Karpas-422 (cell line): Measurements from ENCODE around the gene TOLLIP. TPM values are rescaled to one million over a fixed set of nuclear protein-coding genes. Genes with fewer than 3 reads are reported as not detected.
A peak's percentile ranks its signal among the peaks of the same experiment; 100 is the strongest.

ENCODE experiments used
- DNase-seq: peaks from one replicate; pipeline ENCODE4 v3.0.0-alpha.2; 2015
- H2AFZ ChIP-seq: fragments of 200-600 bp; sonication (generic); 2 replicates; pipeline ENCODE4 v1.6.1; 2014; ENCODE audit warnings: antibody characterized with exemption, low read length, mixed read lengths
- H3K27ac ChIP-seq: fragments of 200-600 bp; sonication (generic); 2 replicates; pipeline ENCODE4 v1.5.1; 2014; ENCODE audit warnings: mild to moderate bottlenecking, low read length, moderate library complexity
- H3K27me3 ChIP-seq: fragments of 200-600 bp; sonication (generic); 2 replicates; pipeline ENCODE4 v1.6.1; 2014; ENCODE audit warnings: low read length, mixed read lengths
- H3K36me3 ChIP-seq: fragments of 200-600 bp; sonication (generic); 2 replicates; pipeline ENCODE4 v1.6.1; 2014; ENCODE audit warnings: low read length, mixed read lengths; ENCODE audit not compliant: insufficient read depth
- H3K4me1 ChIP-seq: fragments of 200-600 bp; sonication (generic); 2 replicates; pipeline ENCODE4 v1.6.1; 2014; ENCODE audit warnings: mild to moderate bottlenecking, low read length, mixed read lengths
- H3K4me2 ChIP-seq: fragments of 200-600 bp; sonication (generic); 2 replicates; pipeline ENCODE4 v1.6.1; 2014; ENCODE audit warnings: low read length, low read depth, mild to moderate bottlenecking; ENCODE audit not compliant: poor library complexity, severe bottlenecking
- H3K4me3 ChIP-seq: fragments of 200-600 bp; sonication (generic); 2 replicates; pipeline ENCODE4 v1.5.1; 2014; ENCODE audit warnings: mild to moderate bottlenecking, antibody characterized with exemption, low read length, mixed read lengths
- H3K79me2 ChIP-seq: fragments of 200-600 bp; sonication (generic); 2 replicates; pipeline ENCODE4 v1.6.1; 2014; ENCODE audit warnings: mild to moderate bottlenecking, low read length, mixed read lengths
- H3K9ac ChIP-seq: fragments of 200-600 bp; sonication (generic); 2 replicates; pipeline ENCODE4 v1.6.0; 2014; ENCODE audit warnings: low read length
- H3K9me2 ChIP-seq: fragments of 200-600 bp; sonication (generic), shearing (Covaris generic); replicated peaks from 2 replicates; pipeline ENCODE4 v1.6.0; 2014; ENCODE audit warnings: mild to moderate bottlenecking, low read length, moderate library complexity; ENCODE audit not compliant: insufficient read depth
- H3K9me3 ChIP-seq: fragments of 300-700, 200-600 bp; sonication (generic); 2 replicates; pipeline ENCODE4 v1.6.1; 2014; ENCODE audit warnings: low read length, mixed read lengths
- H4K20me1 ChIP-seq: fragments of 200-600 bp; sonication (generic); 2 replicates; pipeline ENCODE4 v1.6.1; 2014; ENCODE audit warnings: mild to moderate bottlenecking, antibody characterized with exemption, low read length, low read depth; ENCODE audit not compliant: insufficient read depth
- total RNA-seq: library from RNA; depleted of rRNA; stranded (reverse); fragments of >200 nt; shearing (Covaris generic); gene quantifications from 2 replicates; pipeline ENCODE4 v1.2.3, GENCODE V29; 2014; ENCODE audit warnings: low replicate concordance

Gene TOLLIP
- total RNA-seq, 1 experiment from 2014 or later, result 6.5 TPM

GRCh38 chr11:1333091-1333772 lies 23.8 kb upstream of the TOLLIP start:
- no peaks in the 10 kb centered on the region for H4K20me1 ChIP-seq
- H3K79me2 ChIP-seq, result no peaks in the 10 kb centered on the region
- H3K9me2 ChIP-seq, result no peaks in the 10 kb centered on the region
- H3K4me1 ChIP-seq, result no peaks in the 10 kb centered on the region
- H3K9ac ChIP-seq, result no peak overlapping the region
- no peak for DNase-seq
- H3K27ac ChIP-seq, result no peak overlapping the region
- no peak overlapping the region for H3K4me3 ChIP-seq
- no peak overlapping the region for H2AFZ ChIP-seq
- H3K27me3 ChIP-seq, result no peaks in the 10 kb centered on the region
- no peak overlapping the region for H3K4me2 ChIP-seq
- H3K9me3 ChIP-seq, result no peaks in the 10 kb centered on the region
- no peaks in the 10 kb centered on the region for H3K36me3 ChIP-seq

GRCh38 chr11:1330473-1330872 lies 21.0 kb upstream of the TOLLIP start:
- Histone ChIP-seq H3K27me3 (no peaks in the 10 kb centered on the region; the same call in 1 of the 2 replicates), H3K9me3 (peaks cover 3% of the 10 kb centered on the region; the same call in 1 of the 2 replicates), H3K9ac (no peak overlapping the region), H3K27ac (no peak overlapping the region), H3K9me2 (no peaks in the 10 kb centered on the region), H2AFZ (no peak overlapping the region), H4K20me1 (no peaks in the 10 kb centered on the region), H3K4me1 (no peaks in the 10 kb centered on the region), H3K79me2 (no peaks in the 10 kb centered on the region), H3K4me3 (no peak overlapping the region), H3K36me3 (no peaks in the 10 kb centered on the region), H3K4me2 (no peak overlapping the region)
- no peak for DNase-seq

GRCh38 chr11:1327064-1327460 lies 17.6 kb upstream of the TOLLIP start:
- Histone ChIP-seq H3K9me2 (no peaks in the 10 kb centered on the region), H2AFZ (no peak overlapping the region), H3K27me3 (no peaks in the 10 kb centered on the region; the same call in 1 of the 2 replicates), H3K4me3 (no peak overlapping the region), H4K20me1 (no peaks in the 10 kb centered on the region), H3K9ac (no peak overlapping the region), H3K4me1 (no peaks in the 10 kb centered on the region), H3K79me2 (no peaks in the 10 kb centered on the region), H3K4me2 (no peak overlapping the region), H3K9me3 (peaks cover 3% of the 10 kb centered on the region; the same call in 1 of the 2 replicates), H3K27ac (no peak overlapping the region), H3K36me3 (no peaks in the 10 kb centered on the region)
- DNase-seq, result no peak

GRCh38 chr11:1326435-1327063 lies 17.1 kb upstream of the TOLLIP start:
- Histone ChIP-seq H3K9ac (no peak overlapping the region), H3K27me3 (no peaks in the 10 kb centered on the region; the same call in 1 of the 2 replicates), H3K27ac (no peak overlapping the region), H3K36me3 (no peaks in the 10 kb centered on the region), H3K9me2 (no peaks in the 10 kb centered on the region), H3K4me1 (no peaks in the 10 kb centered on the region), H3K4me2 (no peak overlapping the region), H2AFZ (no peak overlapping the region), H3K79me2 (no peaks in the 10 kb centered on the region), H3K4me3 (no peak overlapping the region), H4K20me1 (no peaks in the 10 kb centered on the region), H3K9me3 (peaks cover 3% of the 10 kb centered on the region; the same call in 1 of the 2 replicates)
- DNase-seq, result no peak

GRCh38 chr11:1323774-1324173 lies 14.3 kb upstream of the TOLLIP start:
- no peak overlapping the region for H2AFZ ChIP-seq
- H4K20me1 ChIP-seq, result no peaks in the 10 kb centered on the region
- no peak overlapping the region for H3K4me3 ChIP-seq
- H3K79me2 ChIP-seq, result no peaks in the 10 kb centered on the region
- H3K27me3 ChIP-seq, result no peaks in the 10 kb centered on the region; the same call in 1 of the 2 replicates
- H3K4me2 ChIP-seq, result no peak overlapping the region
- no peak overlapping the region for H3K9ac ChIP-seq
- no peak overlapping the region for H3K27ac ChIP-seq
- DNase-seq, result no peak
- H3K9me3 ChIP-seq, result peaks cover 3% of the 10 kb centered on the region; the same call in 1 of the 2 replicates
- H3K36me3 ChIP-seq, result no peaks in the 10 kb centered on the region
- no peaks in the 10 kb centered on the region for H3K4me1 ChIP-seq
- H3K9me2 ChIP-seq, result no peaks in the 10 kb centered on the region

GRCh38 chr11:1317993-1318392 lies 8.6 kb upstream of the TOLLIP start:
- H4K20me1 ChIP-seq, result no peaks in the 10 kb centered on the region
- H3K9me3 ChIP-seq, result no peaks in the 10 kb centered on the region
- no peaks in the 10 kb centered on the region for H3K9me2 ChIP-seq
- no peaks in the 10 kb centered on the region for H3K27me3 ChIP-seq
- H3K4me2 ChIP-seq, result no peak overlapping the region
- H3K79me2 ChIP-seq, result no peaks in the 10 kb centered on the region
- no peak overlapping the region for H3K27ac ChIP-seq
- no peak for DNase-seq
- H3K36me3 ChIP-seq, result no peaks in the 10 kb centered on the region
- no peak overlapping the region for H3K9ac ChIP-seq
- H2AFZ ChIP-seq, result no peak overlapping the region
- H3K4me3 ChIP-seq, result no peak overlapping the region
- H3K4me1 ChIP-seq, result no peaks in the 10 kb centered on the region

- H3K9ac ChIP-seq, result no peak overlapping the region
- H3K4me3 ChIP-seq, result no peak overlapping the region
- no peaks in the 10 kb centered on the region for H3K36me3 ChIP-seq
- no peaks in the 10 kb centered on the region for H3K9me2 ChIP-seq
- H4K20me1 ChIP-seq, result no peaks in the 10 kb centered on the region
- H3K27ac ChIP-seq, result no peak overlapping the region
- no peak for DNase-seq
- H3K79me2 ChIP-seq, result no peaks in the 10 kb centered on the region
- H3K4me1 ChIP-seq, result no peaks in the 10 kb centered on the region
- no peaks in the 10 kb centered on the region; the same call in 1 of the 2 replicates for H3K27me3 ChIP-seq
- no peak overlapping the region for H3K4me2 ChIP-seq
- H2AFZ ChIP-seq, result no peak overlapping the region
- no peaks in the 10 kb centered on the region for H3K9me3 ChIP-seq
Observed at GRCh38 chr11:1317432-1317831, 8.0 kb upstream of the TOLLIP start.

- H3K79me2 ChIP-seq, result peaks cover 28% of the 10 kb centered on the region
- no peak overlapping the region; the same call in 1 of the 2 replicates for H2AFZ ChIP-seq
- H3K9ac ChIP-seq, result peak overlapping the region; percentile 95
- peak overlapping the region; percentile 69 for H3K27ac ChIP-seq
- H3K4me2 ChIP-seq, result peak overlapping the region; percentile 99
- peaks cover 4% of the 10 kb centered on the region; the same call in 1 of the 2 replicates for H3K27me3 ChIP-seq
- DNase-seq, result peak; percentile 82
- H3K9me3 ChIP-seq, result no peaks in the 10 kb centered on the region; the same call in 1 of the 2 replicates
- no peaks in the 10 kb centered on the region for H3K36me3 ChIP-seq
- no peaks in the 10 kb centered on the region for H4K20me1 ChIP-seq
- no peaks in the 10 kb centered on the region for H3K9me2 ChIP-seq
- peak overlapping the region; percentile 92 for H3K4me3 ChIP-seq
- H3K4me1 ChIP-seq, result peaks cover 28% of the 10 kb centered on the region
Observed at GRCh38 chr11:1310772-1311468, 1.5 kb upstream of the TOLLIP start.
